CD4-positive, alpha-beta T cell treated with Interleukin-15 for 4 hours (primary cell): ENCODE data around the gene CHN1.
A peak's percentile ranks its signal among the peaks of the same experiment; 100 is the strongest.

Experiments used
- DNase-seq: peaks from one replicate; pipeline ENCODE4 v3.0.0-alpha.2; 2020; ENCODE audit warnings: low spot score

Gene CHN1

GRCh38 chr2:175004980-175005732, at the start of gene CHN1:
TSS of gene CHN1 (minus strand) at chr2:175005381. CDS start at chr2:175004912, 469 bp downstream.
- peak; percentile 47 for DNase-seq

- DNase-seq, result no peak
Measured at GRCh38 chr2:175054340-175054739, 49.2 kb upstream of the CHN1 start.

- no peak for DNase-seq
Measured at GRCh38 chr2:175049661-175050060, 44.5 kb upstream of the CHN1 start.

- no peak for DNase-seq
Measured at GRCh38 chr2:175048275-175048674, 43.1 kb upstream of the CHN1 start.

- no peak for DNase-seq
Measured at GRCh38 chr2:175039490-175039889, 34.3 kb upstream of the CHN1 start.

GRCh38 chr2:175039031-175039430, 33.9 kb upstream of the CHN1 start:
- DNase-seq, result no peak

GRCh38 chr2:175037941-175038340, 32.8 kb upstream of the CHN1 start:
- no peak for DNase-seq

- peak; percentile 27 for DNase-seq
Measured at GRCh38 chr2:175036582-175037018, 31.4 kb upstream of the CHN1 start.

GRCh38 chr2:175035806-175036205, 30.6 kb upstream of the CHN1 start:
- no peak for DNase-seq

- DNase-seq, result no peak
Measured at GRCh38 chr2:175034716-175035115, 29.5 kb upstream of the CHN1 start.

GRCh38 chr2:175030380-175031271, 25.4 kb upstream of the CHN1 start:
- DNase-seq, result no peak

- no peak for DNase-seq
Measured at GRCh38 chr2:175027755-175028154, 22.6 kb upstream of the CHN1 start.

GRCh38 chr2:175026385-175026784, 21.2 kb upstream of the CHN1 start:
- no peak for DNase-seq

GRCh38 chr2:175025946-175026345, 20.8 kb upstream of the CHN1 start:
- DNase-seq, result no peak

GRCh38 chr2:175025233-175025632, 20.1 kb upstream of the CHN1 start:
- no peak for DNase-seq

GRCh38 chr2:175022923-175023322, 17.7 kb upstream of the CHN1 start:
- no peak for DNase-seq

- no peak for DNase-seq
Measured at GRCh38 chr2:175019566-175020327, 14.6 kb upstream of the CHN1 start.

GRCh38 chr2:175017618-175018414, 12.6 kb upstream of the CHN1 start:
- no peak for DNase-seq

GRCh38 chr2:175015340-175015739, 10.2 kb upstream of the CHN1 start:
- DNase-seq, result no peak

- DNase-seq, result no peak
Measured at GRCh38 chr2:175012516-175012915, 7.3 kb upstream of the CHN1 start.

GRCh38 chr2:175011505-175011904, 6.3 kb upstream of the CHN1 start:
- no peak for DNase-seq

GRCh38 chr2:175010848-175011254, 5.7 kb upstream of the CHN1 start:
- DNase-seq, result no peak
